ENCODE measurements around the gene LARP7.

GRCh38 chr4:112702892-112703291, 65.9 kb downstream of the LARP7 start:
- no peak for TF ChIP-seq POLR2A (IDR thresholded peaks at IDR 0.05)
- TF ChIP-seq, protein P1, sequence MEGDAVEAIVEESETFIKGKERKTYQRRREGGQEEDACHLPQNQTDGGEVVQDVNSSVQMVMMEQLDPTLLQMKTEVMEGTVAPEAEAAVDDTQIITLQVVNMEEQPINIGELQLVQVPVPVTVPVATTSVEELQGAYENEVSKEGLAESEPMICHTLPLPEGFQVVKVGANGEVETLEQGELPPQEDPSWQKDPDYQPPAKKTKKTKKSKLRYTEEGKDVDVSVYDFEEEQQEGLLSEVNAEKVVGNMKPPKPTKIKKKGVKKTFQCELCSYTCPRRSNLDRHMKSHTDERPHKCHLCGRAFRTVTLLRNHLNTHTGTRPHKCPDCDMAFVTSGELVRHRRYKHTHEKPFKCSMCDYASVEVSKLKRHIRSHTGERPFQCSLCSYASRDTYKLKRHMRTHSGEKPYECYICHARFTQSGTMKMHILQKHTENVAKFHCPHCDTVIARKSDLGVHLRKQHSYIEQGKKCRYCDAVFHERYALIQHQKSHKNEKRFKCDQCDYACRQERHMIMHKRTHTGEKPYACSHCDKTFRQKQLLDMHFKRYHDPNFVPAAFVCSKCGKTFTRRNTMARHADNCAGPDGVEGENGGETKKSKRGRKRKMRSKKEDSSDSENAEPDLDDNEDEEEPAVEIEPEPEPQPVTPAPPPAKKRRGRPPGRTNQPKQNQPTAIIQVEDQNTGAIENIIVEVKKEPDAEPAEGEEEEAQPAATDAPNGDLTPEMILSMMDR (IDR thresholded peaks at IDR 0.05) = no peak

All from adrenal gland (tissue), 5 donors.